ENCODE data around the gene MAST1. TPM values are rescaled to one million over a fixed set of nuclear protein-coding genes. Genes with fewer than 3 reads are reported as not detected.

Gene MAST1
- total RNA-seq, 5 donors from 2014 or later (not counting 1 experiment from before 2014, with no cell fraction given), result 0.29 to 0.75 (median 0.43) TPM

DNA sequence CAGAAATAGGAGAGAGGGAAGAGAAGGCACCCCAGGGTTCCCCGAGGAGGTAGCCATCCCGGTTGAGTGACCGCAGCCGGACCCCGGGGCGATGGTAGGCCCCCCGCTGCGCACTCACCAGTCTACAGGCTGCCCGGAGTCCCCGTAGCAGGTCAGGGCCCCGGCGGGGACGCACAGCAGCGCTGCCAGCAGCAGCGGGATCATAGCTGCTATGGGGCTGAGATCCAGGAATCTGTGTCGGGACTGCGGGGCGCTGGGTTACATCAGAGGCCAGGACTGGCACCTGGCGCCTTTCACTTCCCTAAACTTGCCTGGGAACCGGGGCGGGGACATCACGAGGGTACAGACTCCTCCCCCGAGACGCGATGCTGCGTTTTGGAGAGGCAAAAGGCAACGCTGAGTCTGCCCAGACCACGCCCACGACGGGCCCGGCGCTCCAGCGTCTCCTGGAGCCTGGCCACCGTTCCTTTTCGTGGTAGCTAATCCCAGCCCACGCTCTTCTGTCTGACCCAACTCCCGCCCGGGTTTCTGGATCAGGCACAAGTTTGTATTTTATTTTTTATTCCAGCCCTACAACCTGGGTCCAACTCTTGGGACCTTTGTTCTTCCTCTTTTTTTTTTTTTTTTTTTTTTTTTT is 43.0 kb downstream of the MAST1 start, which contains the start of gene DNASE2:
DNASE2 (minus strand) TSS at position 278 of the 637 bp plus-strand sequence; CDS start at position 204, 74 bp downstream.
- ATAC-seq (replicated peaks in 1 of 4) (peak; percentile 74 to 78 (median 74)), DNase-seq (peak; percentile 66 to 91 (median 78))
- ChIA-PET POLR2A (interaction anchor here in 1 of 2 donors (0.6 kb wide), 1 partner anchor 158 kb away, joined by 3 read pairs; no protein-coding TSS in a partner anchor), CTCF (interaction anchor here (0.5 to 0.7 kb wide), 4 partner anchors 83 to 1803 kb away, joined by 4 to 9 read pairs (median 4); no protein-coding TSS in a partner anchor)
- H3K36me3 Mint-ChIP-seq, result peaks cover 13% of the 10 kb centered on the region
- Histone ChIP-seq H3K4me3 (ENCODE audit: control insufficient read depth in 1 of 2, extremely low read depth in 1 of 2, low read length in 1 of 2) (peak within 1 kb of the TSS; percentile 51 to 80), H3K27ac (ENCODE audit: low read length) (peak within 1 kb of the TSS; percentile 43), H3K4me1 (ENCODE audit: control insufficient read depth in 1 of 2, extremely low read depth in 1 of 2, insufficient read depth in 2 of 2, low read length in 2 of 2) (peaks cover 3 to 40% of the 10 kb centered on the region in 2 experiments), H3K9me3 (no peaks in the 10 kb centered on the region), H3K36me3 (ENCODE audit: control insufficient read depth in 2 of 2, extremely low read depth in 1 of 2, insufficient read depth in 1 of 2, low read length in 1 of 2) (peaks cover 10 to 20% of the 10 kb centered on the region in 2 donors), H3K27me3 (replicated peaks in 1 of 2; ENCODE audit: control insufficient read depth in 2 of 2, extremely low read depth in 1 of 2, insufficient read depth in 2 of 2, low read length in 1 of 2) (peaks cover 0 to 8% of the 10 kb centered on the region in 2 experiments)
- WGBS (ENCODE audit: insufficient coverage), result under 1% methylated on average over 33 of the region's 38 CpGs
- peak within 1 kb of the TSS; percentile 74 to 90 (median 86) for H3K4me3 Mint-ChIP-seq
- H3K4me1 Mint-ChIP-seq, result peaks cover 28 to 36% (median 29%) of the 10 kb centered on the region in 3 donors
- H3K27ac Mint-ChIP-seq, result peak within 1 kb of the TSS; percentile 82 to 84
- H3K27me3 Mint-ChIP-seq, result peaks cover 0 to 2% of the 10 kb centered on the region in 2 donors
- no peaks in the 10 kb centered on the region for H3K9me3 Mint-ChIP-seq

DNA sequence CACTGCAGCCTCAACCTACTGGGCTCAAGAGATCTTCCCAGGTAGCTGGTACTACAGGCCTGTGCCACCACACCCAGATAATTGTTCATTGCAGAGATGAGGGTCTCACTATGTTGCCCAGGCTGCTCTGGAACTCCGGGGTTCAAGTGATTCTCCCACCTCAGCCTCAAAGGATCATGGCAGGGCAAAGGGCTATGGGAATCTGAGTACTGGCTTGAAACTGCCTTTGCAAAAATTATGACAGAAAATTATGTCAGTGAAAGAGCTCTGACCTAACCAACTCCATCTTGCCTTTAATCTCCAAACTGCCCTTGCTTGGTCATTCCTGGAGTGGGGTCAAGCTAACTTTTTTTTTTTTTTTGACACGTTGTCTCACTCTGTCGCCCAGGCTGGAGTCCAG is 44.3 kb downstream of the MAST1 start:
- ChIA-PET CTCF (interaction anchor here (0.6 to 1.2 kb wide), 2 partner anchors 9 to 79 kb away, joined by 3 to 12 read pairs; no protein-coding TSS in a partner anchor), POLR2A (interaction anchor here (0.6 to 0.8 kb wide), 2 partner anchors 8 to 9 kb away, joined by 4 to 5 read pairs; partner anchors contain the start of gene GCDH (in 1 of the 2))
- H3K27ac ChIP-seq (ENCODE audit: low read length), result no peak overlapping the region
- Mint-ChIP-seq H3K36me3 (peaks cover 8% of the 10 kb centered on the region), H3K4me3 (peak overlapping the region; percentile 68 to 86 (median 74)), H3K9me3 (no peaks in the 10 kb centered on the region), H3K27ac (peak overlapping the region; percentile 63 to 82), H3K4me1 (peaks cover 32 to 39% (median 33%) of the 10 kb centered on the region in 3 donors), H3K27me3 (peaks cover 0 to 2% of the 10 kb centered on the region in 2 donors)
- DNase-seq (no peak), ATAC-seq (replicated peaks in 1 of 4) (no peak)
- H3K4me3 ChIP-seq (ENCODE audit: control insufficient read depth in 1 of 2, extremely low read depth in 1 of 2, low read length in 1 of 2), result no peak overlapping the region
- peaks cover 10 to 12% of the 10 kb centered on the region in 2 donors for H3K36me3 ChIP-seq (ENCODE audit: control insufficient read depth in 2 of 2, extremely low read depth in 1 of 2, insufficient read depth in 1 of 2, low read length in 1 of 2)
- WGBS (ENCODE audit: insufficient coverage), result 100% methylated on average over 1 of the region's 3 CpGs
- H3K4me1 ChIP-seq (ENCODE audit: control insufficient read depth in 1 of 2, extremely low read depth in 1 of 2, insufficient read depth in 2 of 2, low read length in 2 of 2), result peaks cover 3 to 42% of the 10 kb centered on the region in 2 experiments
- H3K9me3 ChIP-seq, result no peaks in the 10 kb centered on the region
- peaks cover 0 to 8% of the 10 kb centered on the region in 2 experiments for H3K27me3 ChIP-seq (replicated peaks in 1 of 2; ENCODE audit: control insufficient read depth in 2 of 2, extremely low read depth in 1 of 2, insufficient read depth in 2 of 2, low read length in 1 of 2)

DNA sequence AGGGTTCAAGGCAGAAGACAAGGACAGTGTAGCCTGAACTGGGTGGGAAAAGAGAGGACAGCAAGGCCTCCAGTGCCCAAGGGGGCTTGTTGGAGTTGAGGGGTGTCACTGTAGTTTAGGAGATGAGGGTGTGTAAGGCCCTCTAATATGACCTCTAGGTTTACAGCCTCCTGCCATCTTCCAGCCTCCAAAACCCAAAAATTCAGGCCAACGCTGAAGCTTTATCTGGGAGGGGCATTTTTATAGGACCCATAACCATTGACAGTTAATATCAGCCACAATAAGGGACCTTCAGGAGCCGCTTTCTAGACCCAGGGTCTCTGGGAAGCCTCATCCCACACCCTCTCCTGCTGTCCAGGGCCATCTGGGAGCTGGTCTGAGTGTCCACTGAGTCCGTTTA is 45.9 kb downstream of the MAST1 start:
- Mint-ChIP-seq H3K27ac (no peak overlapping the region), H3K9me3 (no peaks in the 10 kb centered on the region), H3K27me3 (peaks cover 0 to 2% of the 10 kb centered on the region in 2 donors), H3K4me3 (peak overlapping the region in 2 of 3 donors; percentile 17 to 80), H3K4me1 (peaks cover 31 to 37% (median 32%) of the 10 kb centered on the region in 3 donors), H3K36me3 (no peaks in the 10 kb centered on the region)
- Histone ChIP-seq H3K4me1 (ENCODE audit: control insufficient read depth in 1 of 2, extremely low read depth in 1 of 2, insufficient read depth in 2 of 2, low read length in 2 of 2) (peaks cover 3 to 42% of the 10 kb centered on the region in 2 experiments), H3K9me3 (no peaks in the 10 kb centered on the region), H3K36me3 (ENCODE audit: control insufficient read depth in 2 of 2, extremely low read depth in 1 of 2, insufficient read depth in 1 of 2, low read length in 1 of 2) (peaks cover 0 to 3% of the 10 kb centered on the region in 2 donors), H3K27me3 (replicated peaks in 1 of 2; ENCODE audit: control insufficient read depth in 2 of 2, extremely low read depth in 1 of 2, insufficient read depth in 2 of 2, low read length in 1 of 2) (peaks cover 0 to 8% of the 10 kb centered on the region in 2 experiments), H3K27ac (ENCODE audit: low read length) (no peak overlapping the region), H3K4me3 (ENCODE audit: control insufficient read depth in 1 of 2, extremely low read depth in 1 of 2, low read length in 1 of 2) (no peak overlapping the region)
- ChIA-PET POLR2A (no interaction called here), CTCF (interaction anchor here in 1 of 2 donors (1.2 to 1.6 kb wide), 2 partner anchors 30 to 82 kb away, joined by 4 to 19 read pairs; no protein-coding TSS in a partner anchor)
- no peak for DNase-seq
- no peak for ATAC-seq (replicated peaks in 1 of 4)
- WGBS (ENCODE audit: insufficient coverage), result 100% methylated on average over 3 of the region's 3 CpGs

DNA sequence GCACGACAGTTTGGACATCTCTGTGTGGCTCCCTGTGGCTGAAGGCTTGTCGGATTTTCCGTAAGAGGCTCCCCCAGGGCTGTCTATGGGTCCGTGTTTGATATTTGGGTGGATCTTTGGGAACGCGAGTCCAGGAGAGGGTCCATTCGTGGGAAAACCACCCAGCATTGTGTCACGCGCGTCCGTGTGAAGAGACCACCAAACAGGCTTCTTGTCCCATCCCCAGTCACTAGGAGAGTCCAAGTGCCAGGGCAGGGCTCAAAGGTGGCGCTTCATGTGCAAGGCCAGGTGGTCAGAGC is 46.3 kb downstream of the MAST1 start:
- Histone ChIP-seq H3K36me3 (ENCODE audit: control insufficient read depth in 2 of 2, extremely low read depth in 1 of 2, insufficient read depth in 1 of 2, low read length in 1 of 2) (peaks cover 0 to 3% of the 10 kb centered on the region in 2 donors), H3K4me1 (ENCODE audit: control insufficient read depth in 1 of 2, extremely low read depth in 1 of 2, insufficient read depth in 2 of 2, low read length in 2 of 2) (peaks cover 3 to 39% of the 10 kb centered on the region in 2 experiments), H3K27ac (ENCODE audit: low read length) (no peak overlapping the region), H3K4me3 (ENCODE audit: control insufficient read depth in 1 of 2, extremely low read depth in 1 of 2, low read length in 1 of 2) (peak overlapping the region; percentile 35 to 64), H3K9me3 (no peaks in the 10 kb centered on the region), H3K27me3 (replicated peaks in 1 of 2; ENCODE audit: control insufficient read depth in 2 of 2, extremely low read depth in 1 of 2, insufficient read depth in 2 of 2, low read length in 1 of 2) (peaks cover 0 to 8% of the 10 kb centered on the region in 2 experiments)
- H3K27me3 Mint-ChIP-seq, result peaks cover 0 to 2% of the 10 kb centered on the region in 2 donors
- H3K4me3 Mint-ChIP-seq, result peak overlapping the region in 1 of 3 donors; percentile 80
- ATAC-seq (replicated peaks in 1 of 4) (no peak), DNase-seq (no peak)
- peaks cover 28 to 35% (median 31%) of the 10 kb centered on the region in 3 donors for H3K4me1 Mint-ChIP-seq
- 66% methylated on average over 9 of the region's 12 CpGs for WGBS (ENCODE audit: insufficient coverage)
- POLR2A ChIA-PET, result interaction anchor here (0.5 to 0.7 kb wide), 2 partner anchors 28 to 129 kb away, joined by 3 to 12 read pairs; no protein-coding TSS in a partner anchor
- CTCF ChIA-PET, result interaction anchor here in 1 of 2 donors (0.6 to 1.6 kb wide), 11 partner anchors 9 to 109 kb away, joined by 3 to 19 read pairs (median 5); partner anchors contain the start of genes CALR, FARSA and SYCE2
- H3K9me3 Mint-ChIP-seq, result no peaks in the 10 kb centered on the region
- no peaks in the 10 kb centered on the region for H3K36me3 Mint-ChIP-seq
- no peak overlapping the region for H3K27ac Mint-ChIP-seq

DNA sequence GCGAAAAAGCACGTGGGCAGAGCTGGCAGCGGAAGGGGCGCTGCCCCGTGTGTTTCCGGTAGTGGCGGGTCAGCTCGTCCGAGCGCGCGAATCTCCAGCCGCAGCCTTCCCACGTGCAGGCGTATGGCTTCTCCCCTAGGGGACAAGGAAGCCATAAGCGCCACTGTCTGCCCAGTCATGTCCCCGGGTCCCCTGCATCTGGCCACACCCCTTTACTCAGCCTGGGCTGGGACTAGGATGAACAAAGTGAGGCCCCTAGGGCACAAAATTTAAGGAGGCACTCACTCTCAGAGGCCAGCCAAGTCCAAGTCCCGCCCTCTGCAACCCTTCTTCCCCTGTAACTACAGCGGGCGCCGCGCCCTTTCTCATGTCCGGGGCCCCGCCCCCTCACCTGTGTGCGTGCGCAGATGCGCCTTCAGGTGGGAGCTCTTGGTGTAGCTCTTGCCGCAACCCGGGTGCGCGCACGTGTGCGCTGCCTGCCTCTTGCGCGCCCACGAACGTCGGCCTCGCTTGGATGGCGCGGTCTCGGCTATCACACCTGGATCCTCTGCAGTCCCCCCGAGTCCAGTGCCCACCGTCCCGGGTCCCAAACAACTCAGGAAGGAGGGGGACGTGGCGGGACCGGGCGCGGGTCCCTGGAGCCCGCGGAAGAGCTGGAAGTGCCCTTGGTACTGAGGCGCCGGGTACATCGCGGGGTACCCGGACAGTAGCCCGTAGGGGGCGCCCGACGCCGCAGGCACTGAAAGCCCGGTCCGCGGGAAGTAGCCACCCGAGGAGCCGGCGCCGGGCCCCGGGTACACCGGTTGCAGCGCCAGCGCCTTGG is 46.8 kb downstream of the MAST1 start:
- under 1% methylated on average over 73 of the region's 73 CpGs for WGBS (ENCODE audit: insufficient coverage)
- ATAC-seq (replicated peaks in 1 of 4), result peak; percentile 72 to 78 (median 75)
- H3K4me1 Mint-ChIP-seq, result peaks cover 25 to 33% (median 26%) of the 10 kb centered on the region in 3 donors

More for the DNA sequence above, 46.8 kb downstream of the MAST1 start:
- POLR2A ChIA-PET, result interaction anchor here (0.5 to 0.7 kb wide), 3 partner anchors 28 to 130 kb away, joined by 3 to 12 read pairs (median 5); no protein-coding TSS in a partner anchor
- Histone ChIP-seq H3K27ac (ENCODE audit: low read length) (peak overlapping the region; percentile 55), H3K4me3 (ENCODE audit: control insufficient read depth in 1 of 2, extremely low read depth in 1 of 2, low read length in 1 of 2) (peak overlapping the region; percentile 35 to 64), H3K36me3 (ENCODE audit: control insufficient read depth in 2 of 2, extremely low read depth in 1 of 2, insufficient read depth in 1 of 2, low read length in 1 of 2) (peaks cover 0 to 2% of the 10 kb centered on the region in 2 donors), H3K27me3 (replicated peaks in 1 of 2; ENCODE audit: control insufficient read depth in 2 of 2, extremely low read depth in 1 of 2, insufficient read depth in 2 of 2, low read length in 1 of 2) (peaks cover 0 to 8% of the 10 kb centered on the region in 2 experiments), H3K9me3 (no peaks in the 10 kb centered on the region), H3K4me1 (ENCODE audit: control insufficient read depth in 1 of 2, extremely low read depth in 1 of 2, insufficient read depth in 2 of 2, low read length in 2 of 2) (peaks cover 3 to 36% of the 10 kb centered on the region in 2 experiments)
- CTCF ChIA-PET, result interaction anchor here in 1 of 2 donors (0.6 to 1.6 kb wide), 12 partner anchors 9 to 109 kb away, joined by 3 to 19 read pairs (median 4); partner anchors contain the start of genes CALR, FARSA and SYCE2
- Mint-ChIP-seq H3K9me3 (no peaks in the 10 kb centered on the region), H3K36me3 (no peaks in the 10 kb centered on the region), H3K27me3 (peaks cover 0 to 2% of the 10 kb centered on the region in 2 donors), H3K4me3 (peak overlapping the region; percentile 80 to 86 (median 85)), H3K27ac (peak overlapping the region; percentile 83 to 84)
- peak; percentile 73 to 91 (median 85) for DNase-seq

Data from T-cell (primary cell).